Spleen (tissue), 11 donors: ENCODE results near the gene LRMDA. TPM values are rescaled to one million over a fixed set of nuclear protein-coding genes. Genes with fewer than 3 reads are reported as not detected.

Experiments
- DNase-seq: peaks from one replicate; pipeline ENCODE4 v3.0.0-alpha.2; 2020
- H3K27ac ChIP-seq, 8 donors: fragments of 200-600 bp; sonication (generic) in 7 of 8; 1 replicate in 4 of 8; 2 replicates in 4 of 8; pipeline versions ENCODE4 v1.5.0 to v1.8.0; 2016 to 2021; ENCODE audit warnings: inconsistent platforms in 4 of 8, mild to moderate bottlenecking in 4 of 8, moderate library complexity in 1 of 8
- H3K27me3 ChIP-seq, 7 donors: fragments of 200-600 bp; sonication (generic) in 6 of 7; replicated peaks in 1 of 7; 1 replicate in 4 of 7; 2 replicates in 3 of 7; pipeline versions ENCODE4 v1.5.0 to v1.8.0; 2016 to 2021; ENCODE audit warnings: inconsistent platforms in 3 of 7, mild to moderate bottlenecking in 1 of 7
- H3K36me3 ChIP-seq, 6 donors: fragments of 200-600 bp; sonication (generic) in 5 of 6; 1 replicate in 4 of 6; 2 replicates in 2 of 6; pipeline versions ENCODE4 v1.5.0 to v1.8.0; 2016 to 2021; ENCODE audit warnings: inconsistent platforms in 2 of 6
- H3K4me1 ChIP-seq, 6 donors: fragments of 200-600 bp; sonication (generic) in 5 of 6; 1 replicate in 3 of 6; 2 replicates in 3 of 6; pipeline versions ENCODE4 v1.5.0 to v1.8.0; 2016 to 2021; ENCODE audit warnings: inconsistent platforms in 3 of 6
- H3K4me3 ChIP-seq, 8 donors: fragments of 200-600 bp; sonication (generic) in 7 of 8; 1 replicate in 4 of 8; 2 replicates in 4 of 8; pipeline versions ENCODE4 v1.5.0 to v1.8.0; 2016 to 2021; ENCODE audit warnings: inconsistent platforms in 4 of 8, mild to moderate bottlenecking in 4 of 8, moderate library complexity in 2 of 8
- H3K9me3 ChIP-seq, 8 donors: fragments of 200-600 bp; sonication (generic) in 7 of 8; 1 replicate in 4 of 8; 2 replicates in 4 of 8; pipeline versions ENCODE4 v1.5.0 to v1.8.0; 2016 to 2021; ENCODE audit warnings: inconsistent platforms in 4 of 8
- CTCF ChIP-seq, 11 experiments: fragments of 200-600 bp in 7 of 11; fragments of 450-650 bp in 4 of 11; sonication (generic) in 4 of 11; IDR thresholded peaks in 8 of 11; conservative IDR thresholded peaks in 3 of 11; 1 replicate in 7 of 11; 2 replicates in 4 of 11; pipeline versions ENCODE4 v1.4.0 to v1.8.0; 2016 to 2021; ENCODE audit warnings: antibody characterized with exemption in 11 of 11, inconsistent platforms in 4 of 11, mild to moderate bottlenecking in 1 of 11
- POLR2A ChIP-seq, 3 donors: fragments of 450-650 bp; IDR thresholded peaks; one replicate each; pipeline ENCODE4 v1.5.1; 2017; ENCODE audit warnings: antibody characterized with exemption in 3 of 3, mild to moderate bottlenecking in 1 of 3
- POLR2AphosphoS5 ChIP-seq, 3 donors: sonication (generic); formaldehyde crosslinking; IDR thresholded peaks; one replicate each; pipeline ENCODE4 v1.5.1; 2017; ENCODE audit warnings: antibody characterized with exemption in 3 of 3
- WGBS, 5 donors: extraction: QIAGEN DNeasy Blood & Tissue Kit in 3 of 5; methylation state at CpG; one replicate each; pipeline versions ENCODE4 v1.1.5 to v1.1.7; 2013 to 2018; 5-methylcytosine and 5-hydroxymethylcytosine counted together
- intact Hi-C: fragments of 100-400 bp; cut with DNase I; formaldehyde crosslinking; loops from one replicate; pipeline ENCODE4 v1.15.0; 2023; ENCODE audit warnings: low total_unique reads
- polyA plus RNA-seq, 3 donors: library from polyadenylated mRNA; stranded (reverse); fragments of 200-250 nt; gene quantifications; one replicate each; pipeline ENCODE4 v1.2.1, GENCODE V29; 2013
- total RNA-seq, 7 donors: library from RNA; depleted of rRNA in 3 of 7; stranded (reverse); fragments of >200 nt in 3 of 7; fragmentation: NEBNext Ultra II Directional in 4 of 7; extraction: Animal tissue kit (Norgen Biotek cat#: 25700) in 4 of 7; gene quantifications; one replicate each; pipeline versions ENCODE4 v1.1.0 to v1.2.1, GENCODE V29; 2016 to 2021
- donor health status: healthy with polysubstance abuse.
- donor health status: DM: no; HTN: no; CAD: no; lungs with moderate emphysema.
- donor health status: DM: no; HTN: no; CAD: no.
- donor health status: Bipolar disorder and iron deficiency.
- donor health status: healthy.
- donor health status: DM: no; HTN: no; CAD: no.
- donor health status: DM: yes; HTN: yes; CAD: no.

LRMDA gene
- total and polyA plus RNA-seq, 10 donors: 7.3 to 46.6 (median 28.2) TPM

- DNase-seq: no peak
- peak overlapping the region in 7 of 8 donors; percentile 89 to 95 (median 90) for H3K27ac ChIP-seq
- intact Hi-C loops: loop anchor here (5.0 to 10.0 kb wide), 3 partner anchors 637 to 1585 kb away; no protein-coding TSS in a partner anchor
- peaks cover 0 to 100% (median 77%) of the 10 kb centered on the region in 7 donors for H3K27me3 ChIP-seq
- H3K9me3 ChIP-seq: no peaks in the 10 kb centered on the region
- H3K4me1 ChIP-seq: peaks cover 2 to 100% (median 82%) of the 10 kb centered on the region in 6 donors
- H3K4me3 ChIP-seq: peak overlapping the region; percentile 42 to 90 (median 77)
- 0 to 1% (median 1%) methylated on average over 18 to 39 of the region's 39 CpGs for WGBS, 5 donors
- no peak for TF ChIP-seq CTCF (IDR thresholded peaks at IDR 0.05 in 8 of 11, conservative IDR thresholded peaks at IDR 0.05 in 3 of 11)
- no peak for TF ChIP-seq POLR2AphosphoS5 (IDR thresholded peaks at IDR 0.05)
- no peak for TF ChIP-seq POLR2A (IDR thresholded peaks at IDR 0.05)
- H3K36me3 ChIP-seq: peaks cover 0 to 13% (median 0%) of the 10 kb centered on the region in 6 donors
Observed at GRCh38 chr10:75400163-75400770, 31.2 kb upstream of the LRMDA start.

GRCh38 chr10:75400771-75401568 is 30.5 kb upstream of the LRMDA start:
- WGBS, 5 donors: 1 to 2% (median 1%) methylated on average over 34 to 68 of the region's 68 CpGs
- peak overlapping the region; percentile 42 to 90 (median 77) for H3K4me3 ChIP-seq
- H3K27ac ChIP-seq: peak overlapping the region; percentile 80 to 95 (median 90)
- no peaks in the 10 kb centered on the region for H3K9me3 ChIP-seq
- H3K4me1 ChIP-seq: peaks cover 2 to 98% (median 77%) of the 10 kb centered on the region in 6 donors
- TF ChIP-seq CTCF (IDR thresholded peaks at IDR 0.05 in 8 of 11, conservative IDR thresholded peaks at IDR 0.05 in 3 of 11): no peak
- TF ChIP-seq POLR2AphosphoS5 (IDR thresholded peaks at IDR 0.05): no peak
- no peak for TF ChIP-seq POLR2A (IDR thresholded peaks at IDR 0.05)
- H3K36me3 ChIP-seq: peaks cover 0 to 13% (median 0%) of the 10 kb centered on the region in 6 donors
- DNase-seq: peak; percentile 84
- H3K27me3 ChIP-seq: peaks cover 0 to 100% (median 76%) of the 10 kb centered on the region in 7 donors
- intact Hi-C loops: loop anchor here (5.0 to 10.0 kb wide), 3 partner anchors 636 to 1584 kb away; no protein-coding TSS in a partner anchor

- Histone ChIP-seq H3K36me3 (peaks cover 0 to 13% (median 0%) of the 10 kb centered on the region in 6 donors), H3K9me3 (no peaks in the 10 kb centered on the region), H3K4me1 (peaks cover 2 to 90% (median 68%) of the 10 kb centered on the region in 6 donors), H3K27ac (peak within 1 kb of the TSS; percentile 82 to 95 (median 90)), H3K4me3 (peak within 1 kb of the TSS; percentile 42 to 90 (median 77)), H3K27me3 (peaks cover 0 to 100% (median 76%) of the 10 kb centered on the region in 7 donors)
- 0 to 1% (median 1%) methylated on average over 59 to 88 of the region's 88 CpGs for WGBS, 5 donors
- peak; percentile 94 for DNase-seq
- intact Hi-C loops: loop anchor here (5.0 to 10.0 kb wide), 3 partner anchors 635 to 1583 kb away; no protein-coding TSS in a partner anchor
- peak; percentile 92 to 98 (median 93) for TF ChIP-seq POLR2AphosphoS5 (IDR thresholded peaks at IDR 0.05)
- TF ChIP-seq POLR2A (IDR thresholded peaks at IDR 0.05): peak in 2 of 3 donors; percentile 34 to 97
- TF ChIP-seq CTCF (IDR thresholded peaks at IDR 0.05 in 8 of 11, conservative IDR thresholded peaks at IDR 0.05 in 3 of 11): peak in 5 of 11 experiments; percentile 10 to 25 (median 23)
Observed at GRCh38 chr10:75401569-75402485, 29.6 kb upstream of the LRMDA start, which contains the start of gene ZNF503. TSS of gene ZNF503 (minus strand) at chr10:75401764. CDS start at chr10:75401419, 345 bp downstream.
